GM20000 (cell line): ENCODE measurements around the gene TARDBP.
"Not testable (repeated sequence)": the region's sequence is repeated elsewhere in the genome, so short reads cannot be mapped to it uniquely, and the experiment has no call there.

Source experiments
- DNase-seq: peaks from one replicate; pipeline ENCODE4 v3.0.0; 2012; ENCODE audit warnings: low spot score
- TF ChIP-seq, protein P1 (sequence below): IDR thresholded peaks from 2 replicates; pipeline ENCODE4 v1.5.1; 2012; ENCODE audit warnings: mild to moderate bottlenecking, control low read depth; ENCODE audit errors: extremely low read depth, missing control alignments

TARDBP gene

DNA sequence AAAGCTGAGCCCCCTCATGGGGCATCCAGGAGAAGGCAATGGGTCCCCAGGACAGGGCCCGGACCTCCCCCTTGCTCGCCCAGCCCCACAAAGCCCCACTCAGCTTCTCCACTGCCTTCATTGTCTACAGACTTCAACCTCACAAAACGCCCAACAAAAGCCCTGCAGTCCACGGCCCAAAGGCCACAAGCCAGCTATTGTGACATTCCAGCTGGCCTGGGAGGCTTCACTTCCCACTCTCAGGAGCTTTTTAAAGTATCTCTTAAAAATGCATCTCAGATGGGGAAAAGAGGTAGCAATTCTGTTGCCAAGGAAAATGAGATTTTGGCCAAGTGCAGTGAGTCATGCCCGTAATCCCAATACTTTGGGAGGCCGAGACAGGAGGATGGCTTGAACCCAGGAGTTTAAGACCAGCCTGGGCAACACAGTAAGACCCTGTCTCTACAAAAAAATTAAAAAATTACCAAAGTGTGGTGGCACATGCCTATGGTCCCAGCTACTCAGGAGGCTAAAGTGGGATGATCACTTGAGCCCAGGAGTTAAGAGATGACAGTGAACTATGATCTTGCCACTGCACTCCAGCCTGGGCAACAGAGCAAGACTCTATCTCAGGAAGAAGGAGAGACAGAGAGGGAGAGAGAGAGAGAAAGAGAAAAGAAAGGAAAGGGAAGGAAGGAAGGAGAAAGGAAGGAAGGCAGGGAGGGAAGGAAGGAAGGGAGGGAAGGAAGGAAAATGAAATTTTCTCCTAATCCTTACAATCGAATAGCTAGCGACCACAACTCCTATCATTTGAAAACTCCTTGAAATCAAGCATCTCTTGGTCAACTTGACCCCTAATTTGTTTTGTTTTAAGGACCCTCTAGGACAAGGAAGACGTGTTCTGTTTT, 31.4 kb upstream of the TARDBP start:
- TF ChIP-seq, protein P1, sequence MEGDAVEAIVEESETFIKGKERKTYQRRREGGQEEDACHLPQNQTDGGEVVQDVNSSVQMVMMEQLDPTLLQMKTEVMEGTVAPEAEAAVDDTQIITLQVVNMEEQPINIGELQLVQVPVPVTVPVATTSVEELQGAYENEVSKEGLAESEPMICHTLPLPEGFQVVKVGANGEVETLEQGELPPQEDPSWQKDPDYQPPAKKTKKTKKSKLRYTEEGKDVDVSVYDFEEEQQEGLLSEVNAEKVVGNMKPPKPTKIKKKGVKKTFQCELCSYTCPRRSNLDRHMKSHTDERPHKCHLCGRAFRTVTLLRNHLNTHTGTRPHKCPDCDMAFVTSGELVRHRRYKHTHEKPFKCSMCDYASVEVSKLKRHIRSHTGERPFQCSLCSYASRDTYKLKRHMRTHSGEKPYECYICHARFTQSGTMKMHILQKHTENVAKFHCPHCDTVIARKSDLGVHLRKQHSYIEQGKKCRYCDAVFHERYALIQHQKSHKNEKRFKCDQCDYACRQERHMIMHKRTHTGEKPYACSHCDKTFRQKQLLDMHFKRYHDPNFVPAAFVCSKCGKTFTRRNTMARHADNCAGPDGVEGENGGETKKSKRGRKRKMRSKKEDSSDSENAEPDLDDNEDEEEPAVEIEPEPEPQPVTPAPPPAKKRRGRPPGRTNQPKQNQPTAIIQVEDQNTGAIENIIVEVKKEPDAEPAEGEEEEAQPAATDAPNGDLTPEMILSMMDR, result no peak

DNA sequence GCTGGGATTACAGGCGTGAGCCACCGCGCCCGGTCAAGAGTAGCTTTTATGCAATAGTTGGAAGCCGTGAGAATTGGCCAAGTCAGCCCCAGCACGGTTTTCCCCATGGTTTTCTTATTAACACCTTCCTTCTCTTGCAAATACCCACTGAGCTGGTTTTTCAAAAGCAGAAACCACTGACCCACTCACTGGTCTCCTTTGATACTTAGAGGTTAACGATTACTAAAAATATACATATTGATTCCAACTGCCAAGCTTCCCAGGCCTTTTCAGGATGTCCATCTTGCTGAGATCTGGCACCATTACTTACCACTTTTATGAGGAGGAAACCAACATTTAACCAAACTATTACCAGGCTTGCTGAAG, 25.9 kb upstream of the TARDBP start:
- TF ChIP-seq, protein P1, result no peak
- no peak for DNase-seq

More for the DNA sequence above, 31.4 kb upstream of the TARDBP start:
- DNase-seq, result no peak

DNA sequence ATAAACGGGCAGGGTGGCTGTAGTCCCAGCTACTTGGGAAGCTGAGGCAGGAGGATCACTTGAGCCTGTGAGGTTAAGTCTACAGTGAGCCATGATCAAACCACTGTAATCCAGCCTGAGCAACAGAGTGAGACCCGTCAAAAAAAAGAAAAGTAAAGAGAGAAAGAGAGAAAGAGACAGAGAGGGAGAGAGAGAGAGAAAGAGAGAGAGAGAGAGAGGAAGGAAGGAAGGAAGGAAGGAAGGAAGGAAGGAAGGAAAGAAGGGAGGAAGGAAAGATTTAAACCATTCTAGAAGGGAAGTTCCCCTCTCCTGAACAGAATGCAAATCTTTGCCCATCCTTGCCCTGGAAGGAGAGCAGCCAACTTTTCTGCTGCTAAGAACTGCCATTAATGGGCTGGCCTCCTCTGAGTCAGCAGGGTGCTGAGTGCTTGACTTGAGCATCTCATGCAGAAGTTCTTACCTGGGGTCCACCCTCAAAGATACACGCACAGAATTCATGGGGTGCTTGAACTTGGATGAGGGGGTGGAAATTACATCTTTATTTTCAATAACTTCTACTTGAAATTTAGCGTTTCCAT, 24.5 kb upstream of the TARDBP start:
- TF ChIP-seq, protein P1, result no peak
- no peak for DNase-seq

DNA sequence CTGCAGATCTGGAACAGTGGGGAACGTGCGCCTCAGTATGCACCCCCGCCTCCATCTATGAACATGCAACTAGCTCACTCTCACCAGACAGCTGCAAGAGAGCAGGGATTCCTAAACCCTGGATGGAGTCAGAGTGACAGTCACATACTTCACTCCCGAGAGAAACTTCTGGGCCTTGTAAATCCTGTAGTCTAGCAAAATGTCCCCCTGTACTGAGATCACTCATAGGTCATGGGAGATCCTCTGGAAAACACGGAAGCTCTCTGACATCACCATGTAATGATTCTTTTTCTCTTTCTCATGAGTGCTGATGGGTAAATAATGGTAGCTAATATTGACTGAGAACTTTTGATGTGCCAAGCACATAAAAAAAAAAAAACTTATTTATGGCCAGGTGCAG, 23.4 kb upstream of the TARDBP start:
- TF ChIP-seq, protein P1, result no peak
- DNase-seq, result no peak

DNA sequence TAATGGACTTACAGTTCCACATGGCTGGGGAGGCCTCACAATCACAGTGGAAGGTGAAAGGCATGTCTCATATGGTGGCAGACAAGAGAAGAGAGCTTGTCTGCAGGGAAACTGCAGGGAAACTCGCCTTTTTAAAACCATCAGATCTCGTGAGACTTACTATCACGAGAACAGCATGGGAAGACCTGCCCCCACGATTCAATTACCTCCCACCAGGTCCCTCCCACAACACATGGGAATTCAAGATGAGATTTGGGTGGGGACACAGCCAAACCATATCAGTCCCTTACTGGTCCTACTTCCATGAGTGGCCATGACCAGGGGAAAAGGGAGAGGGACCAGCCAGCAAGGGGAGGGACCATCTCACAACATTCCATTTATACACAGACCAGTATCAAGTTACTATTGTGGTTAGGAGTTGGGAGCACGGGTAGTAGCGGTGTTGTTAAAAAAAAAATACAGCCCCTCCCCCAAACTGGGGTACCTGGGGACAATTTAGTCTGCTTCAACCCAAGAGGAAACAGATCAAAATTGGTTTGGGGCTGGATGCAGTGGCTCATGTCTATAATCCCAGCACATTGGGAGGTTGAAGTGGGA, 22.4 kb upstream of the TARDBP start:
- DNase-seq, result not testable (repeated sequence)

DNA sequence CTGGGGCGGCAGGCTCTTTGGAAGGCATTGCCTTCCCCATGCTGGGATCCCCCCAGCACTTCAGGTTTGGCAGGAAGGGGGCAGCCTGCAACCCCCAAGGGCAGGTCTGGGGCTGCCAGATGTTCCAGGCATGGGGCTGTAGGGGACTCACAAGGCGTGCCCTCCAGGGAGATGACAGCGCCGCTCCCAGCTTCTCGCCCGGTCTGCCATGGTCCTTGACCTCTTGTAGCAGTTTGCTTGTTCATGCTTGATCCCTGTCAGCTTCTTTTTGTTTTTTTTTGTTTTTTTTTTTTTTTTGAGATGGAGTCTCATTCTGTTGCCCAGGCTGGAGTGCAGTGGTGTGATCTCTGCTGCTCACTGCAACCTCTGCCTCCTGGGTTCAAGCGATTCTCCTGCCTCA, 21.6 kb upstream of the TARDBP start:
- no peak for DNase-seq

DNA sequence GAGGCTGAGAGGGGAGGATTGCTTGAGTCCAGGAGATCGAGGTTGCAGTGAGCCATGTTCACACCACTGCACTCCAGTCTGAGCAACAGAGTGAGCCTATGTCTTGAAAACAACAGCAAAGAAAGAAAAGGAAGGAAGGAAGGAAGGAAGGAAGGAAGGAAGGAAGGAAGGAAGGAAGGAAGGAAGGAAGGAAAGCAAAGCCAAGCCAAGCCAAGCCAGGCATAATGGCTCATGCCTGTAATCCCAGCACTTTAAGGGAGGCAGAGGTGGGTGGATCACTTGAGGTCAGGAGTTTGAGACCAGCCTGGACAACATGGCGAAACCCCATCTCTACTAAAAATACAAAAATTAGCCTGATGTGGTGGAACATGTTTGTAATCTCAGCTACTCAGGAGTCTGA, 20.4 kb upstream of the TARDBP start:
- not testable (repeated sequence) for DNase-seq

More for the DNA sequence above, 21.6 kb upstream of the TARDBP start:
- TF ChIP-seq, protein P1, result no peak

DNA sequence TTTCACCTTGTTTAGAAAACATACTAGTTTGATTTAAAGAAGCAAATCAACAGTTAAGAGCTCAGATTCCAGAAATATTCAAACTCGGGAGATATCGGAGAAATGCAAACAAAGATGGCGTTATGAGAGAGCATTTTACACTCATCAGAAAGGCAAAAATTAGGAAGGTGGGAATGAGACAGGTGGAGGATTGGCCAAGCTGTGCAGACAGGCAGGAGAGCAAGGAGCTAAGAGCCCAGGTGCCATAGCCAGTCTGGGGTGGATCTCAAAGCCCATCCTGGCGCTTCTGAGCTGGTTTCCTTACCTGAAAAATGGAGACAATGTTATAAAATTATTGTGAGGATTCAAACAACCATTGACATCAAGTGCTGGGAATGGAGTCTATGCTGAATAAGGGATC, 19.6 kb upstream of the TARDBP start:
- TF ChIP-seq, protein P1, result no peak
- DNase-seq, result no peak
